Measurements from ENCODE around the gene MYLK. TPM values are rescaled to one million over a fixed set of nuclear protein-coding genes. Genes with fewer than 3 reads are reported as not detected.

MYLK gene
- total and polyA plus RNA-seq, 10 of the 15 experiments (the other 5 are each of a cell fraction or from before 2014, with no cell fraction given), result 0.04 to 1.6 (median 0.42) TPM; not detected in 1

- TF ChIP-seq, protein P1, sequence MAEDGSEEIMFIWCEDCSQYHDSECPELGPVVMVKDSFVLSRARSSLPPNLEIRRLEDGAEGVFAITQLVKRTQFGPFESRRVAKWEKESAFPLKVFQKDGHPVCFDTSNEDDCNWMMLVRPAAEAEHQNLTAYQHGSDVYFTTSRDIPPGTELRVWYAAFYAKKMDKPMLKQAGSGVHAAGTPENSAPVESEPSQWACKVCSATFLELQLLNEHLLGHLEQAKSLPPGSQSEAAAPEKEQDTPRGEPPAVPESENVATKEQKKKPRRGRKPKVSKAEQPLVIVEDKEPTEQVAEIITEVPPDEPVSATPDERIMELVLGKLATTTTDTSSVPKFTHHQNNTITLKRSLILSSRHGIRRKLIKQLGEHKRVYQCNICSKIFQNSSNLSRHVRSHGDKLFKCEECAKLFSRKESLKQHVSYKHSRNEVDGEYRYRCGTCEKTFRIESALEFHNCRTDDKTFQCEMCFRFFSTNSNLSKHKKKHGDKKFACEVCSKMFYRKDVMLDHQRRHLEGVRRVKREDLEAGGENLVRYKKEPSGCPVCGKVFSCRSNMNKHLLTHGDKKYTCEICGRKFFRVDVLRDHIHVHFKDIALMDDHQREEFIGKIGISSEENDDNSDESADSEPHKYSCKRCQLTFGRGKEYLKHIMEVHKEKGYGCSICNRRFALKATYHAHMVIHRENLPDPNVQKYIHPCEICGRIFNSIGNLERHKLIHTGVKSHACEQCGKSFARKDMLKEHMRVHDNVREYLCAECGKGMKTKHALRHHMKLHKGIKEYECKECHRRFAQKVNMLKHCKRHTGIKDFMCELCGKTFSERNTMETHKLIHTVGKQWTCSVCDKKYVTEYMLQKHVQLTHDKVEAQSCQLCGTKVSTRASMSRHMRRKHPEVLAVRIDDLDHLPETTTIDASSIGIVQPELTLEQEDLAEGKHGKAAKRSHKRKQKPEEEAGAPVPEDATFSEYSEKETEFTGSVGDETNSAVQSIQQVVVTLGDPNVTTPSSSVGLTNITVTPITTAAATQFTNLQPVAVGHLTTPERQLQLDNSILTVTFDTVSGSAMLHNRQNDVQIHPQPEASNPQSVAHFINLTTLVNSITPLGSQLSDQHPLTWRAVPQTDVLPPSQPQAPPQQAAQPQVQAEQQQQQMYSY (CRISPR knock-in tag; IDR thresholded peaks at IDR 0.05), result no peak
- TF ChIP-seq POLR2A (IDR thresholded peaks at IDR 0.05; ENCODE audit: low read depth, low read length), result no peak
- TF ChIP-seq JUNB (IDR thresholded peaks at IDR 0.05), result no peak
Observed at GRCh38 chr3:123816673-123817207, 67.4 kb downstream of the MYLK start (continued).

GRCh38 chr3:123815981-123816380 is 68.2 kb downstream of the MYLK start:
- POLR2A ChIA-PET, result interaction anchor here (0.6 kb wide), 1 partner anchor 344 kb away, joined by 6 read pairs; no protein-coding TSS in a partner anchor
- in situ Hi-C loops (cut with MboI) (no loop called here), intact Hi-C loops (cut with micrococcal nuclease; ENCODE audit: unreplicated experiment) (no loop called here)
- Histone ChIP-seq H3K79me2 (ENCODE audit: control insufficient read depth, insufficient read depth, low read length) (no peaks in the 10 kb centered on the region), H3K9ac (ENCODE audit: control insufficient read depth, insufficient read depth, low read length) (no peak overlapping the region), H2AFZ (ENCODE audit: control insufficient read depth, low read depth, low read length) (no peak overlapping the region), H3K9me3 (replicated peaks; ENCODE audit: control insufficient read depth, insufficient read depth, low read length) (no peaks in the 10 kb centered on the region), H3K36me3 (ENCODE audit: control insufficient read depth in 2 of 2, insufficient read depth in 2 of 2, low read length in 1 of 2) (no peaks in the 10 kb centered on the region), H3K4me1 (ENCODE audit: control insufficient read depth, insufficient read depth, low read length) (no peaks in the 10 kb centered on the region), H4K20me1 (ENCODE audit: control insufficient read depth, insufficient read depth) (no peaks in the 10 kb centered on the region), H3K27ac (ENCODE audit: control insufficient read depth, insufficient read depth) (no peak overlapping the region), H3K27me3 (replicated peaks in 1 of 2; ENCODE audit: control insufficient read depth in 2 of 2, insufficient read depth in 2 of 2, low read length in 1 of 2) (no peaks in the 10 kb centered on the region; a peak in 1 of 4 replicates), H3K4me2 (ENCODE audit: control insufficient read depth, insufficient read depth) (no peak overlapping the region), H3K4me3 (no peak overlapping the region)
- SMC1A ChIA-PET (ENCODE audit: uncharacterized antibody, unreplicated experiment), result no interaction called here
- ATAC-seq (no peak), DNase-seq (ENCODE audit: low read depth, low spot score) (no peak), FAIRE-seq (no peak)
- CTCF ChIA-PET, result no interaction called here
- WGBS (ENCODE audit: insufficient coverage, insufficient replicate concordance, low lambda C conversion rate, missing lambda C conversion rate), result 0% methylated on average over 1 of the region's 1 CpG
- no TSS peak for BruUV-seq (replicated peaks)
- RAD21 ChIA-PET (ENCODE audit: unreplicated experiment), result no interaction called here
- no peak for TF ChIP-seq SPI1 (IDR thresholded peaks at IDR 0.05; ENCODE audit: borderline replicate concordance, insufficient read depth, low read depth, low read length)
- TF ChIP-seq ZNF622 (IDR thresholded peaks at IDR 0.05), result no peak
- TF ChIP-seq GABPA (IDR thresholded peaks at IDR 0.05; ENCODE audit: low read depth), result no peak
- no peak for TF ChIP-seq ZNF592 (IDR thresholded peaks at IDR 0.05)
- TF ChIP-seq SUPT20H (IDR thresholded peaks at IDR 0.05; ENCODE audit: borderline replicate concordance, control insufficient read depth, low read depth, low read length), result no peak
- no peak for TF ChIP-seq POU2F2 (IDR thresholded peaks at IDR 0.05; ENCODE audit: borderline replicate concordance, low read depth, low read length)
- TF ChIP-seq SREBF1 (IDR thresholded peaks at IDR 0.05; ENCODE audit: low read length), result no peak
- no peak for TF ChIP-seq POLR2A (IDR thresholded peaks at IDR 0.05; ENCODE audit: low read depth, low read length)
- no peak for TF ChIP-seq KAT2A (conservative IDR thresholded peaks at IDR 0.05; ENCODE audit: control insufficient read depth, low read depth, low read length)
- TF ChIP-seq PAX8 (IDR thresholded peaks at IDR 0.05), result no peak
- TF ChIP-seq, protein P2, sequence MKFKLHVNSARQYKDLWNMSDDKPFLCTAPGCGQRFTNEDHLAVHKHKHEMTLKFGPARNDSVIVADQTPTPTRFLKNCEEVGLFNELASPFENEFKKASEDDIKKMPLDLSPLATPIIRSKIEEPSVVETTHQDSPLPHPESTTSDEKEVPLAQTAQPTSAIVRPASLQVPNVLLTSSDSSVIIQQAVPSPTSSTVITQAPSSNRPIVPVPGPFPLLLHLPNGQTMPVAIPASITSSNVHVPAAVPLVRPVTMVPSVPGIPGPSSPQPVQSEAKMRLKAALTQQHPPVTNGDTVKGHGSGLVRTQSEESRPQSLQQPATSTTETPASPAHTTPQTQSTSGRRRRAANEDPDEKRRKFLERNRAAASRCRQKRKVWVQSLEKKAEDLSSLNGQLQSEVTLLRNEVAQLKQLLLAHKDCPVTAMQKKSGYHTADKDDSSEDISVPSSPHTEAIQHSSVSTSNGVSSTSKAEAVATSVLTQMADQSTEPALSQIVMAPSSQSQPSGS (IDR thresholded peaks at IDR 0.05; ENCODE audit: low read length), result no peak
- TF ChIP-seq FOXK2 (IDR thresholded peaks at IDR 0.05), result no peak
- TF ChIP-seq ZNF217 (IDR thresholded peaks at IDR 0.05), result no peak
